GM12878 (cell line): Measurements from ENCODE around the gene ANXA2R. TPM values are rescaled to one million over a fixed set of nuclear protein-coding genes. Genes with fewer than 3 reads are reported as not detected.

Experiments used
- ASH2L ChIP-seq: fragments of 300-600, 200-600 bp; sonication (generic); IDR thresholded peaks from 2 replicates; pipeline ENCODE4 v1.6.1; 2017; ENCODE audit warnings: low read depth, mild to moderate bottlenecking, borderline replicate concordance
- CEBPZ ChIP-seq: fragments of 150-350 bp; IDR thresholded peaks from 2 replicates; pipeline ENCODE4 v1.6.1; 2016; ENCODE audit warnings: low read depth, low read length
- CUX1 ChIP-seq: IDR thresholded peaks from 2 replicates; pipeline ENCODE4 v1.6.1; 2012; ENCODE audit warnings: improper control_type of control experiment, low read depth, low read length; ENCODE audit not compliant: insufficient replicate concordance
- EED ChIP-seq: sonication (generic); IDR thresholded peaks from 2 replicates; pipeline ENCODE4 v1.6.1; 2016; ENCODE audit warnings: antibody characterized with exemption, low read depth
- EP300 ChIP-seq, 2 experiments: fragments of 150-350 bp in 1 of 2; IDR thresholded peaks; 2 replicates each; pipeline ENCODE4 v1.6.1; 2011 to 2012; ENCODE audit warnings: low read depth in 2 of 2, low read length in 2 of 2, borderline replicate concordance in 1 of 2, improper control_type of control experiment in 1 of 2, inconsistent platforms in 1 of 2; ENCODE audit not compliant: control insufficient read depth in 1 of 2
- IRF3 ChIP-seq: fragments of 450-650 bp; IDR thresholded peaks from 2 replicates; pipeline ENCODE4 v1.6.1; 2014; ENCODE audit warnings: mild to moderate bottlenecking
- NFYB ChIP-seq: IDR thresholded peaks from 2 replicates; pipeline ENCODE4 v1.6.1; 2011; ENCODE audit warnings: low read depth, mild to moderate bottlenecking, low read length, improper control_type of control experiment, moderate library complexity; ENCODE audit not compliant: insufficient read depth
- NRF1 ChIP-seq: conservative IDR thresholded peaks from 2 replicates; pipeline ENCODE4 v1.6.1; 2011; ENCODE audit warnings: mild to moderate bottlenecking, low read depth, low read length, improper control_type of control experiment
- RELA ChIP-seq: fragments of 450-650 bp; IDR thresholded peaks from 2 replicates; pipeline ENCODE4 v1.8.0; 2014; ENCODE audit warnings: borderline replicate concordance; ENCODE audit not compliant: partially characterized antibody
- SREBF1 ChIP-seq: IDR thresholded peaks from 2 replicates; pipeline ENCODE4 v1.6.1; 2012; ENCODE audit warnings: mild to moderate bottlenecking, low read length
- polyA plus RNA-seq, 11 experiments: library from polyadenylated mRNA; depleted of rRNA in 4 of 11; unstranded in 6 of 11; stranded (reverse) in 5 of 11; fragments of >200 nt; fragmentation: Nextera tagmentation in 4 of 11; fragmentation: Illumina TruSeq in 1 of 11; extraction: Ambion mirVana in 4 of 11; extraction: Trizol in 1 of 11; gene quantifications; 1 replicate in 1 of 11; 2 replicates in 10 of 11; pipeline versions ENCODE4 v1.2.1 to v1.2.3, GENCODE V29; 2011 to 2016; ENCODE audit warnings: inconsistent platforms in 2 of 11, missing spikeins in 2 of 11, low read depth in 1 of 11
- total RNA-seq, 4 experiments: library from RNA; depleted of rRNA in 3 of 4; stranded (reverse); fragments of >200 nt in 3 of 4; fragmentation: Illumina TruSeq in 1 of 4; extraction: Trizol in 1 of 4; gene quantifications; 2 replicates each; pipeline versions ENCODE4 v1.2.1 to v1.2.3, GENCODE V29; 2013 to 2021
- TF ChIP-seq, protein P1 (sequence below), 3 experiments: IDR thresholded peaks in 2 of 3; conservative IDR thresholded peaks in 1 of 3; 2 replicates each; pipeline ENCODE4 v1.5.1; 2011; ENCODE audit warnings: low read depth in 3 of 3, low read length in 3 of 3, mild to moderate bottlenecking in 3 of 3, control low read depth in 2 of 3, moderate library complexity in 2 of 3, inconsistent platforms in 1 of 3, mixed read lengths in 1 of 3; ENCODE audit not compliant: control insufficient read depth in 2 of 3, insufficient read depth in 1 of 3; ENCODE audit errors: extremely low read depth in 1 of 3
- TF ChIP-seq, protein P2 (sequence below): fragments of 450-650 bp; IDR thresholded peaks from 2 replicates; pipeline ENCODE4 v1.6.1; 2018; ENCODE audit warnings: borderline replicate concordance, mild to moderate bottlenecking; ENCODE audit not compliant: partially characterized antibody

Gene ANXA2R
- total and polyA plus RNA-seq, 10 of the 15 experiments (the other 5 are each of a cell fraction or from before 2014, with no cell fraction given): 2.3 to 7.8 (median 4.4) TPM

- TF ChIP-seq NRF1: no peak
- peak; percentile 28 for TF ChIP-seq CUX1
- TF ChIP-seq, protein P1, sequence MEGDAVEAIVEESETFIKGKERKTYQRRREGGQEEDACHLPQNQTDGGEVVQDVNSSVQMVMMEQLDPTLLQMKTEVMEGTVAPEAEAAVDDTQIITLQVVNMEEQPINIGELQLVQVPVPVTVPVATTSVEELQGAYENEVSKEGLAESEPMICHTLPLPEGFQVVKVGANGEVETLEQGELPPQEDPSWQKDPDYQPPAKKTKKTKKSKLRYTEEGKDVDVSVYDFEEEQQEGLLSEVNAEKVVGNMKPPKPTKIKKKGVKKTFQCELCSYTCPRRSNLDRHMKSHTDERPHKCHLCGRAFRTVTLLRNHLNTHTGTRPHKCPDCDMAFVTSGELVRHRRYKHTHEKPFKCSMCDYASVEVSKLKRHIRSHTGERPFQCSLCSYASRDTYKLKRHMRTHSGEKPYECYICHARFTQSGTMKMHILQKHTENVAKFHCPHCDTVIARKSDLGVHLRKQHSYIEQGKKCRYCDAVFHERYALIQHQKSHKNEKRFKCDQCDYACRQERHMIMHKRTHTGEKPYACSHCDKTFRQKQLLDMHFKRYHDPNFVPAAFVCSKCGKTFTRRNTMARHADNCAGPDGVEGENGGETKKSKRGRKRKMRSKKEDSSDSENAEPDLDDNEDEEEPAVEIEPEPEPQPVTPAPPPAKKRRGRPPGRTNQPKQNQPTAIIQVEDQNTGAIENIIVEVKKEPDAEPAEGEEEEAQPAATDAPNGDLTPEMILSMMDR (IDR thresholded peaks at IDR 0.05 in 2 of 3, conservative IDR thresholded peaks at IDR 0.05 in 1 of 3; ENCODE audit: control insufficient read depth in 2 of 3, extremely low read depth in 1 of 3, insufficient read depth in 1 of 3, low read depth in 3 of 3, low read length in 3 of 3): peak; percentile 42 to 73 (median 59)
- peak; percentile 86; the same call in 1 of the 2 replicates for TF ChIP-seq ASH2L
- no peak for TF ChIP-seq RELA
- no peak for TF ChIP-seq EP300 (IDR thresholded peaks at IDR 0.05; ENCODE audit: borderline replicate concordance in 1 of 2, control insufficient read depth in 1 of 2, low read depth in 2 of 2, low read length in 2 of 2)
- TF ChIP-seq, protein P2, sequence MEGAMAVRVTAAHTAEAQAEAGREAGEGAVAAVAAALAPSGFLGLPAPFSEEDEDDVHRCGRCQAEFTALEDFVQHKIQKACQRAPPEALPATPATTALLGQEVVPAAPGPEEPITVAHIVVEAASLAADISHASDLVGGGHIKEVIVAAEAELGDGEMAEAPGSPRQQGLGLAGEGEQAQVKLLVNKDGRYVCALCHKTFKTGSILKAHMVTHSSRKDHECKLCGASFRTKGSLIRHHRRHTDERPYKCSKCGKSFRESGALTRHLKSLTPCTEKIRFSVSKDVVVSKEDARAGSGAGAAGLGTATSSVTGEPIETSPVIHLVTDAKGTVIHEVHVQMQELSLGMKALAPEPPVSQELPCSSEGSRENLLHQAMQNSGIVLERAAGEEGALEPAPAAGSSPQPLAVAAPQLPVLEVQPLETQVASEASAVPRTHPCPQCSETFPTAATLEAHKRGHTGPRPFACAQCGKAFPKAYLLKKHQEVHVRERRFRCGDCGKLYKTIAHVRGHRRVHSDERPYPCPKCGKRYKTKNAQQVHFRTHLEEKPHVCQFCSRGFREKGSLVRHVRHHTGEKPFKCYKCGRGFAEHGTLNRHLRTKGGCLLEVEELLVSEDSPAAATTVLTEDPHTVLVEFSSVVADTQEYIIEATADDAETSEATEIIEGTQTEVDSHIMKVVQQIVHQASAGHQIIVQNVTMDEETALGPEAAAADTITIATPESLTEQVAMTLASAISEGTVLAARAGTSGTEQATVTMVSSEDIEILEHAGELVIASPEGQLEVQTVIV: no peak
- no peak for TF ChIP-seq NFYB
- no peak for TF ChIP-seq SREBF1
- 0 out of 2 replicates have a peak, but pooled peaks have one; percentile 11 for TF ChIP-seq EED
- TF ChIP-seq CEBPZ: no peak
- no peak for TF ChIP-seq IRF3
Measured at GRCh38 chr5:43019614-43020398, 20.3 kb downstream of the ANXA2R start (continued).
